Measurements from ENCODE around the gene IQCB1. TPM values are rescaled to one million over a fixed set of nuclear protein-coding genes. Genes with fewer than 3 reads are reported as not detected.

The IQCB1 gene
- total RNA-seq, 1 experiment from 2014 or later = 20.1 TPM

GRCh38 chr3:121722411-121722810 is 112.4 kb downstream of the IQCB1 start:
- Histone ChIP-seq H3K4me3 (ENCODE audit: low read depth in 2 of 2, low read length in 2 of 2) (no peak overlapping the region), H3K36me3 (ENCODE audit: control insufficient read depth, insufficient read depth, low read length) (peaks cover 21% of the 10 kb centered on the region)
- CTCF ChIA-PET = no interaction called here

GRCh38 chr3:121720163-121720562 is 114.7 kb downstream of the IQCB1 start:
- H3K27me3 ChIP-seq (ENCODE audit: control insufficient read depth, insufficient read depth, low read length) = no peaks in the 10 kb centered on the region
- ChIA-PET CTCF (no interaction called here), POLR2A (interaction anchor here (1.1 kb wide), 1 partner anchor 33 kb away, joined by 4 read pairs; no protein-coding TSS in a partner anchor)
- no peaks in the 10 kb centered on the region for H3K9me3 ChIP-seq (ENCODE audit: control insufficient read depth, insufficient read depth, low read depth, low read length)
- peaks cover 24% of the 10 kb centered on the region for H3K36me3 ChIP-seq (ENCODE audit: control insufficient read depth, insufficient read depth, low read length)
- no peak overlapping the region for H3K27ac ChIP-seq (ENCODE audit: low read length)
- H3K4me3 ChIP-seq (ENCODE audit: low read depth in 2 of 2, low read length in 2 of 2) = no peak overlapping the region
- TF ChIP-seq CTCF (IDR thresholded peaks at IDR 0.05) (no peak), SIN3A (IDR thresholded peaks at IDR 0.05; ENCODE audit: borderline replicate concordance, insufficient read depth, low read depth, low read length) (no peak), REST (IDR thresholded peaks at IDR 0.05; ENCODE audit: insufficient read depth in 1 of 2, low read depth in 2 of 2, low read length in 1 of 2) (no peak)
- no peak for ATAC-seq
- intact Hi-C loops (cut with micrococcal nuclease; ENCODE audit: unreplicated experiment) (no loop called here), in situ Hi-C loops (cut with HindIII; ENCODE audit: low pct_unique_long_range_greater_than_20kb, low sequenced_read_pairs) (no loop called here)
- H3K4me1 ChIP-seq (ENCODE audit: control insufficient read depth, insufficient read depth, low read length) = no peaks in the 10 kb centered on the region
- DNase-seq (ENCODE audit: low read depth, low spot score) = no peak
- TSS peak; percentile 60 for BruUV-seq (replicated peaks)

More at GRCh38 chr3:121722411-121722810, 112.4 kb downstream of the IQCB1 start:
- H3K27ac ChIP-seq (ENCODE audit: low read length) = no peak overlapping the region
- no TSS peak for BruUV-seq (replicated peaks)
- in situ Hi-C loops (cut with HindIII; ENCODE audit: low pct_unique_long_range_greater_than_20kb, low sequenced_read_pairs) (no loop called here), intact Hi-C loops (cut with micrococcal nuclease; ENCODE audit: unreplicated experiment) (no loop called here)
- DNase-seq (ENCODE audit: low read depth, low spot score) (no peak), ATAC-seq (no peak)
- H3K9me3 ChIP-seq (ENCODE audit: control insufficient read depth, insufficient read depth, low read depth, low read length) = no peaks in the 10 kb centered on the region
- H3K27me3 ChIP-seq (ENCODE audit: control insufficient read depth, insufficient read depth, low read length) = no peaks in the 10 kb centered on the region
- no peak for TF ChIP-seq TCF7L2 (IDR thresholded peaks at IDR 0.05; ENCODE audit: low read depth, low read length)
- TF ChIP-seq SIN3A (IDR thresholded peaks at IDR 0.05; ENCODE audit: borderline replicate concordance, insufficient read depth, low read depth, low read length) = no peak
- TF ChIP-seq POLR2AphosphoS5 (IDR thresholded peaks at IDR 0.05; ENCODE audit: low read depth, low read length) = no peak
- TF ChIP-seq CTCF (IDR thresholded peaks at IDR 0.05) = no peak
- no peak for TF ChIP-seq REST (IDR thresholded peaks at IDR 0.05; ENCODE audit: insufficient read depth in 1 of 2, low read depth in 2 of 2, low read length in 1 of 2)
- no peaks in the 10 kb centered on the region for H3K4me1 ChIP-seq (ENCODE audit: control insufficient read depth, insufficient read depth, low read length)
- POLR2A ChIA-PET = no interaction called here

Other genes starting within 250 kb of the IQCB1 start
- not detected for gene FBXO40, start 241.7 kb downstream of the IQCB1 start, total RNA-seq (2021; ENCODE audit: unreplicated experiment)
- gene HCLS1, start 174.2 kb downstream of the IQCB1 start, total RNA-seq (2021; ENCODE audit: unreplicated experiment) = 0.85 TPM
- gene GOLGB1, start 85.3 kb downstream of the IQCB1 start, total RNA-seq (2021; ENCODE audit: unreplicated experiment) = 49.7 TPM
- 5.3 TPM for gene EAF2, start 149 bp upstream of the IQCB1 start, total RNA-seq (2021; ENCODE audit: unreplicated experiment)
- gene SLC15A2, start 59.3 kb upstream of the IQCB1 start, total RNA-seq (2021; ENCODE audit: unreplicated experiment) = 0.41 TPM
- not detected for gene ILDR1, start 187.2 kb upstream of the IQCB1 start, total RNA-seq (2021; ENCODE audit: unreplicated experiment)
- not detected for gene CD86, start 220.3 kb upstream of the IQCB1 start, total RNA-seq (2021; ENCODE audit: unreplicated experiment)